ENCODE results near the gene TYW1.
"Not testable (repeated sequence)": the region's sequence is repeated elsewhere in the genome, so short reads cannot be mapped to it uniquely, and the experiment has no call there.

TYW1 gene

GRCh38 chr7:67192123-67192702 is 195.6 kb downstream of the TYW1 start:
- not testable (repeated sequence) for DNase-seq

GRCh38 chr7:67192889-67193613 is 196.4 kb downstream of the TYW1 start:
- DNase-seq, result not testable (repeated sequence)

- not testable (repeated sequence) for DNase-seq
Measured at GRCh38 chr7:67196176-67196575, 199.5 kb downstream of the TYW1 start.

- DNase-seq, result not testable (repeated sequence)
Measured at GRCh38 chr7:67198865-67199526, 202.4 kb downstream of the TYW1 start.

- not testable (repeated sequence) for DNase-seq
Measured at GRCh38 chr7:67205772-67206171, 209.1 kb downstream of the TYW1 start.

- no peak for DNase-seq
Measured at GRCh38 chr7:67206452-67206851, 209.8 kb downstream of the TYW1 start.

- DNase-seq, result not testable (repeated sequence)
Measured at GRCh38 chr7:67208656-67209055, 212.0 kb downstream of the TYW1 start.

GRCh38 chr7:67209256-67209655 is 212.6 kb downstream of the TYW1 start:
- no peak for DNase-seq

GRCh38 chr7:67210567-67210966 is 213.9 kb downstream of the TYW1 start:
- DNase-seq, result no peak

GRCh38 chr7:67211650-67212330 is 215.2 kb downstream of the TYW1 start:
- DNase-seq, result not testable (repeated sequence)

GRCh38 chr7:67213038-67213437 is 216.4 kb downstream of the TYW1 start:
- not testable (repeated sequence) for DNase-seq

GRCh38 chr7:67223551-67223950 is 226.9 kb downstream of the TYW1 start:
- not testable (repeated sequence) for DNase-seq

GRCh38 chr7:67226340-67226907 is 229.8 kb downstream of the TYW1 start:
- DNase-seq, result not testable (repeated sequence)

GRCh38 chr7:67226967-67227366 is 230.3 kb downstream of the TYW1 start:
- not testable (repeated sequence) for DNase-seq

GRCh38 chr7:67229018-67229417 is 232.4 kb downstream of the TYW1 start:
- DNase-seq, result not testable (repeated sequence)

GRCh38 chr7:67230029-67230428 is 233.4 kb downstream of the TYW1 start:
- DNase-seq, result not testable (repeated sequence)

- DNase-seq, result not testable (repeated sequence)
Measured at GRCh38 chr7:67233506-67233905, 236.9 kb downstream of the TYW1 start.

- DNase-seq, result not testable (repeated sequence)
Measured at GRCh38 chr7:67236216-67236615, 239.6 kb downstream of the TYW1 start.

GRCh38 chr7:67242871-67243270 is 246.2 kb downstream of the TYW1 start:
- not testable (repeated sequence) for DNase-seq

GRCh38 chr7:67248364-67248763 is 251.7 kb downstream of the TYW1 start:
- DNase-seq, result not testable (repeated sequence)

- no peak for DNase-seq
Measured at GRCh38 chr7:67251986-67252558, 255.4 kb downstream of the TYW1 start.

- not testable (repeated sequence) for DNase-seq
Measured at GRCh38 chr7:67255076-67255475, 258.4 kb downstream of the TYW1 start.
